HAP-1 (cell line): ENCODE results near the gene VSX2.
A peak's percentile ranks its signal among the peaks of the same experiment; 100 is the strongest.

Experiments used
- DNase-seq, 2 experiments: peaks; one replicate each; pipeline ENCODE4 v3.0.0-alpha.2; 2016 to 2020; ENCODE audit warnings: low spot score in 2 of 2
- H3K27me3 ChIP-seq: fragments of 250-450 bp; sonication (Bioruptor Pico); 2 replicates; pipeline ENCODE4 v1.5.1; 2020; ENCODE audit warnings: low read depth, mild to moderate bottlenecking, moderate library complexity
- H3K36me3 ChIP-seq: fragments of 250-450 bp; sonication (Bioruptor Pico); replicated peaks from 2 replicates; pipeline ENCODE4 v1.5.1; 2020; ENCODE audit warnings: mild to moderate bottlenecking
- H3K4me1 ChIP-seq: fragments of 250-450 bp; sonication (Bioruptor Pico); 2 replicates; pipeline ENCODE4 v1.5.1; 2020; ENCODE audit warnings: mild to moderate bottlenecking
- H3K4me3 ChIP-seq: fragments of 250-450 bp; sonication (Bioruptor Pico); 2 replicates; pipeline ENCODE4 v1.5.1; 2020; ENCODE audit warnings: mild to moderate bottlenecking, moderate library complexity
- H3K9me3 ChIP-seq: fragments of 250-450 bp; sonication (Bioruptor Pico); 2 replicates; pipeline ENCODE4 v1.5.1; 2020; ENCODE audit warnings: mild to moderate bottlenecking, moderate library complexity
- in situ Hi-C: fragments of 300-500 bp; cut with MboI; formaldehyde crosslinking; loops from 3 replicates; pipeline ENCODE4 v1.14.3; 2020; ENCODE audit warnings: low sequenced_read_pairs, inconsistent platforms, mixed read lengths

VSX2 gene

DNA sequence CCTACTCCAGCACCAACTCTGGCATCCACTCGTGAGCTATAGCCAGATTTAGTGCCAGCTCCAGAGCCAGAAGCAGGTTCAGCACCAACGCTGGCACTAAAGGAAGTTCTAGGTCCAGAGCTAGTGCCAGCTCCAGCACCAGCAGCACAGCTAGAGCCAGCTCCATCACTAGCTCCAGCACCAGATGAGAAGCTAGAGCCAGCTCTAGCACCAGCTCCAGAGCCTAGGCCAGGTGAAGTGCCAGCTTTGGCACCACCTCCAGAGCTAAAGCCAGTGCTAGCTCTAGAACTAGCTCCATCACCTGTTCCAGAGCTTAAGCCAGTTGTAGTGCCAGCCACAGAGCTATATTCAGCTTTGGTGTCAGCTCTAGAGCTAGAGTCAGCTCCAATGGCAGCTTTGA, 38.8 kb downstream of the VSX2 start:
- Histone ChIP-seq H3K27me3 (no peaks in the 10 kb centered on the region), H3K4me1 (no peaks in the 10 kb centered on the region), H3K9me3 (no peaks in the 10 kb centered on the region), H3K4me3 (no peak overlapping the region), H3K36me3 (peaks cover 1% of the 10 kb centered on the region; the same call in 1 of the 2 replicates)
- no peak for DNase-seq
- in situ Hi-C loops = no loop called here

DNA sequence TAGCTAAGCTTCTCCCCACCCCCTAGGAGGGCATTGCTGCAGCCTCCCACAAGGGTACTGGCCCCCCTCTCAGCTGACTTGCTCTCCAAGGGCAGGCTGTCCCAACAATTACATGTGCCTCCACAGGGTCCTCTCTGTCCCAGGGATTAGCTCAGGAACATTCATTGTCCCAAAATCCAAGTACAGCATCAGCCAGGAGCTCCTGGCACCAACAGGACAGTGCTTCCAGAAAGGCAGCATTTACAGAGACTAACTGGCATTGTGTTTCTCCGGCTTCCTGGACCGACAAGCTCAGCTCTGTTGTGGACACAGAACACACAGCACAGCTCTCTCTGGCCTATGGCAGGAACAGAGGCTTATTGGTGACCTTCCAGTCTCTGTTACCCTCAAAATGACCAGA, 41.8 kb downstream of the VSX2 start:
- no peaks in the 10 kb centered on the region for H3K9me3 ChIP-seq
- in situ Hi-C loops = no loop called here
- no peak overlapping the region for H3K4me3 ChIP-seq
- DNase-seq = no peak
- H3K4me1 ChIP-seq = no peaks in the 10 kb centered on the region
- H3K36me3 ChIP-seq = peaks cover 27% of the 10 kb centered on the region
- no peaks in the 10 kb centered on the region for H3K27me3 ChIP-seq

- no peaks in the 10 kb centered on the region for H3K9me3 ChIP-seq
- no peaks in the 10 kb centered on the region for H3K27me3 ChIP-seq
- in situ Hi-C loops = no loop called here
- DNase-seq = no peak
- H3K36me3 ChIP-seq = peaks cover 74% of the 10 kb centered on the region
- H3K4me1 ChIP-seq = no peaks in the 10 kb centered on the region
- no peak overlapping the region for H3K4me3 ChIP-seq
Observed at GRCh38 chr14:74286736-74287135, 47.5 kb downstream of the VSX2 start.

DNA sequence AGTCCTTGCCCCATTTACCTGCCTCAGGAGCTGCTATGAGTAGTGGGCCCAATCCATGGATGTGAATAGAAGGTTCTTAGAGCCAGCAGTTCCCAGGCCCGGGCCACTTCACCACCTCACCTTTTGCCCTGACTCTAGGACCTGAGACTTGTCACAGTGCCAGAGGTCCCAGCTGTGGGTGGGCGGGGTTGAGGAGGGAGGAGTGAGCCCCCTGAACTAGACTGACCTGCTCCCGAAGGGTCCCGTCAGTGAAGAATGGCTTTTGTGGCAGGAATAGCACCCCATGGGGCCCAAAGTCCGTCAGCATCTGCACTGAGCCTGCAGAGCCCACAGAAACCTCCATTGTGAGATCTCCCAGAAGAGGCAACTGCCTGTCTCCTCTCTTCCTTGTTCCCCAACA, 50.6 kb downstream of the VSX2 start:
- Histone ChIP-seq H3K9me3 (no peaks in the 10 kb centered on the region), H3K27me3 (no peaks in the 10 kb centered on the region), H3K4me3 (no peak overlapping the region), H3K36me3 (peaks cover 75% of the 10 kb centered on the region), H3K4me1 (no peaks in the 10 kb centered on the region)
- in situ Hi-C loops = no loop called here
- no peak for DNase-seq

GRCh38 chr14:74290415-74290814, 51.2 kb downstream of the VSX2 start:
- DNase-seq = peak in 1 of 2 experiments; percentile 41
- peaks cover 75% of the 10 kb centered on the region for H3K36me3 ChIP-seq

GRCh38 chr14:74292061-74292460, 52.8 kb downstream of the VSX2 start:
- Histone ChIP-seq H3K36me3 (peaks cover 66% of the 10 kb centered on the region), H3K4me3 (no peak overlapping the region), H3K9me3 (no peaks in the 10 kb centered on the region), H3K27me3 (no peaks in the 10 kb centered on the region), H3K4me1 (no peaks in the 10 kb centered on the region)
- DNase-seq = no peak
- in situ Hi-C loops = no loop called here

More at GRCh38 chr14:74290415-74290814, 51.2 kb downstream of the VSX2 start:
- Histone ChIP-seq H3K4me3 (no peak overlapping the region), H3K4me1 (no peaks in the 10 kb centered on the region), H3K9me3 (no peaks in the 10 kb centered on the region), H3K27me3 (no peaks in the 10 kb centered on the region)
- in situ Hi-C loops = no loop called here

- peaks cover 59% of the 10 kb centered on the region for H3K36me3 ChIP-seq
- in situ Hi-C loops = no loop called here
Observed at GRCh38 chr14:74293606-74294005, 54.4 kb downstream of the VSX2 start.

GRCh38 chr14:74296037-74296467, 56.8 kb downstream of the VSX2 start:
- peaks cover 55% of the 10 kb centered on the region for H3K36me3 ChIP-seq
- no peaks in the 10 kb centered on the region; the same call in 1 of the 2 replicates for H3K4me1 ChIP-seq
- H3K4me3 ChIP-seq = no peak overlapping the region
- no peaks in the 10 kb centered on the region for H3K9me3 ChIP-seq
- no peaks in the 10 kb centered on the region for H3K27me3 ChIP-seq
- no peak for DNase-seq
- in situ Hi-C loops = no loop called here

More at GRCh38 chr14:74293606-74294005, 54.4 kb downstream of the VSX2 start:
- no peak for DNase-seq
- no peak overlapping the region for H3K4me3 ChIP-seq
- H3K4me1 ChIP-seq = no peaks in the 10 kb centered on the region
- no peaks in the 10 kb centered on the region for H3K9me3 ChIP-seq
- H3K27me3 ChIP-seq = no peaks in the 10 kb centered on the region

DNA sequence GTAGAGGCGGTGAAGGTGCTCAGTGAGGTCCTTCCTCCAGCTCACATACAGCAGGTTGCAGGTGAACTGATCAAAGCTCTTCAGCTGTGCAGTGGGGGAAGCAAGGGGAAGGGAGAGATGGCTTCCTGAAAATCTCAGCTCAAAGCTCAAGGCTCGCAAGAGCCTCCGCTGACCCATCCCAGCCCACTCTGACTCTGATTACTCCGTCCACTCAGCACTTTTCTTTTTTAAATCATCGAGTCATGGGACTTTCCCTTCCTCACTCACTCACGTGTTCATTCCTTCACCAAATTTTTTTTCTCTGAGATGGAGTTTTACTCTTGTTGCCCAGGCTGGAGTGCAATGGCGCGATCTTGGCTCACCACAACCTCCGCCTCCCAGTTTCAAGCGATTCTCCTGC, 58.7 kb downstream of the VSX2 start:
- Histone ChIP-seq H3K4me3 (no peak overlapping the region), H3K4me1 (peaks cover under 1% of the 10 kb centered on the region), H3K9me3 (no peaks in the 10 kb centered on the region; the same call in 1 of the 2 replicates), H3K27me3 (no peaks in the 10 kb centered on the region), H3K36me3 (peaks cover 37% of the 10 kb centered on the region)
- in situ Hi-C loops = no loop called here
- DNase-seq = no peak

DNA sequence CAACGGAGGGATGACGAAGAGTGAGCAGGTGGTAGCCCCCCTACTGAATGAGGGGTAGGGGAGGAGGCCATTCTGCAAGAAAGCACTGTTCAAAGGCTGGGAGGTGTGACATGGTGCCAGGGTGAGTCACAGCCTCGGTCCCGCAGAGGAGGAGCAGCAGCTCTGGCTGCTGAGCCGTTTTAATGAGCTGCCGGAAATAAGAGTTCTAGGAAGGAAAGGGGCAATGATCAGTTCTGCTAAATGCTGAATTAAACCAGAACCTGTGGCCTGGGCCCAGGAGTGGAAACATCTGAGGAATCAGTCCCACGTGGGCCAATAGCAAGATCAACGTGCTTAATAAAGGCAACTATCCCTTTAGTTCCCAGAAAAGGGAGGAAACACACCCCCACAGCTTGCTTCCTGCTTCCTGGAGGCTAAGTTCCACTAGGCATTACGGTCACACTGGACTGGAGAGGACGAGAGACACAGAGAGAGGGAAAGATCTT, 59.9 kb downstream of the VSX2 start:
- no peaks in the 10 kb centered on the region for H3K27me3 ChIP-seq
- peaks cover 37% of the 10 kb centered on the region for H3K36me3 ChIP-seq
- in situ Hi-C loops = no loop called here
- DNase-seq = no peak
- H3K4me3 ChIP-seq = no peak overlapping the region
- peaks cover 3% of the 10 kb centered on the region for H3K4me1 ChIP-seq
- H3K9me3 ChIP-seq = no peaks in the 10 kb centered on the region; the same call in 1 of the 2 replicates

DNA sequence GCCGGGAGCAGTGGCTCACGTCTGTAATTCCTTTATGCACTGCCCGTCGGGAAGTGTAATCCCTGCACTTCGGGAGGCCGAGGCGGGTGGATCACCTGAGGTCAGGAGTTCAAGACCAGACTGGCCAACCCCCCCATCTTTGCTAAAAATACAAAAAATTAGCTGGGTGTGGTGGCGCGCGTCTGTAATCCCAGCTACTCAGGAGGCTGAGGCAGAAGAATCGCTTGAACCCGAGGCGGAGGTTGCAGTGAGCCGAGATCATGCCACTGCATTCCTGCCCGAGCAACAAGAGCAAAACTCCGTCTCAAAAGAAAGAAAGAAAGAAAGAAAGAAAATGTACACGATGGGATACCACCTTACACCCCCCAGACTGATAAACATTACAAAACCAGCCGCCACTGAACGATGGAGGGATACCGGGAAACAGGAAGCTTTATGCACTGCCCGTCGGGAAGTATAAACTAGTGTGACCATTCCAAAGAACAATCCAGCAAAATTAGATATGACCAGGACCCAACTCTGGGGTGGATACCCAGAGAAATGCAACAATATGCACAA, 62.4 kb downstream of the VSX2 start:
- Histone ChIP-seq H3K27me3 (no peaks in the 10 kb centered on the region), H3K36me3 (peaks cover 21% of the 10 kb centered on the region), H3K4me3 (peak overlapping the region; percentile 88), H3K4me1 (peaks cover 3% of the 10 kb centered on the region), H3K9me3 (no peaks in the 10 kb centered on the region; the same call in 1 of the 2 replicates)
- no peak for DNase-seq
- in situ Hi-C loops = no loop called here

DNA sequence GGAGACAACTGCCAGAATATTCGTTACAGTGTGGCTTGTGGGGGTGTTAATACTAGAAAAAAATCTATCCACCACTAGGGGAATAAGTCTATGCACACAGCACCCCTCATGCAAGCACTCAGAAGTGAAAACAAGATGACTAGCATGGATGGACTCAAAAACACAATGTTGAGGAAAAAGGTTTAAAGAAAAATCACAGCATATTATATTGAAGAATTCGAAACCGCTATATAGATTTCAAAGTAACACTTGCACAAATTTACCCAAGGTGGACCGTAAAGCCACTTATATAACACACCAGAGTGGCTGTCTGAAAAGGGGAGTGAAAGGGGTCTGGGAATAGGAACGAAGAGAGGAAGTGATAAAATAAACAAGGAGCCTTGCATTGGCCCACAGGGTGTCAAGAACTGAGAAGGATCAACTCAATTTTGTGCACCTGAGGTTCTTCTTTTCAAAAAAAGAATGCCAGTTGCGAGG, 62.9 kb downstream of the VSX2 start:
- in situ Hi-C loops = no loop called here
- peaks cover 3% of the 10 kb centered on the region for H3K4me1 ChIP-seq
- H3K9me3 ChIP-seq = no peaks in the 10 kb centered on the region; the same call in 1 of the 2 replicates
- no peaks in the 10 kb centered on the region for H3K27me3 ChIP-seq
- peaks cover 19% of the 10 kb centered on the region for H3K36me3 ChIP-seq
- peak; percentile 37 to 63 for DNase-seq
- H3K4me3 ChIP-seq = peak overlapping the region; percentile 88

GRCh38 chr14:74302634-74303569, 63.7 kb downstream of the VSX2 start, which contains the start of gene ABCD4:
Gene ABCD4 (minus strand): TSS chr14:74302934. CDS start chr14:74302912, 22 bp downstream.
- Histone ChIP-seq H3K4me3 (peak within 1 kb of the TSS; percentile 88), H3K4me1 (peaks cover 3% of the 10 kb centered on the region), H3K9me3 (no peaks in the 10 kb centered on the region; the same call in 1 of the 2 replicates), H3K27me3 (no peaks in the 10 kb centered on the region), H3K36me3 (peaks cover 19% of the 10 kb centered on the region)
- peak; percentile 93 to 97 for DNase-seq
- in situ Hi-C loops = no loop called here

GRCh38 chr14:74308695-74309094, 69.4 kb downstream of the VSX2 start:
- Histone ChIP-seq H3K27me3 (no peaks in the 10 kb centered on the region), H3K4me3 (no peak overlapping the region), H3K9me3 (no peaks in the 10 kb centered on the region), H3K36me3 (no peaks in the 10 kb centered on the region; the same call in 1 of the 2 replicates), H3K4me1 (peaks cover 5% of the 10 kb centered on the region)
- no peak for DNase-seq
- in situ Hi-C loops = no loop called here
